ENCODE results near the gene PCBP3.

PCBP3 gene

DNA sequence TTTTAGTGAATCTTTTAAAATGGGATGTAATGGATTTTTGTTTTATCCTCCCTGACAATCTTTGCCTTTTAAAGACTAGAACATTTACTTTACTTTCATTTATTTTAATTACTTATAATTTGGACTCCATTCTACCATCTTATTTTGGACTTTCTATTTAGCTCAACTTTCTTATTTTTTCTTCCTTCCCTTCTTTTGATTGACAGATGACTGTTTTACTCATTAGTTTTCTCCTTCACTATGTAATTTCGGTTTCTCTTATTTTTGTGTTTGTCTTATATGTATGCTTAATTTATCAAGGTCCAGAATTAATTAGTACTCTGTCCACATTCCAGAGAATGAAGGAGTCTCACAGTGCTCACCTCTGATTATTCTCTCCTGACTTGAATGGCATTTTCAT lies 109.9 kb downstream of the PCBP3 start:
- no peak for DNase-seq (ENCODE audit: low spot score)

- DNase-seq (ENCODE audit: low spot score): no peak
Observed at GRCh38 chr21:45756029-45756428, 112.5 kb downstream of the PCBP3 start.

DNA sequence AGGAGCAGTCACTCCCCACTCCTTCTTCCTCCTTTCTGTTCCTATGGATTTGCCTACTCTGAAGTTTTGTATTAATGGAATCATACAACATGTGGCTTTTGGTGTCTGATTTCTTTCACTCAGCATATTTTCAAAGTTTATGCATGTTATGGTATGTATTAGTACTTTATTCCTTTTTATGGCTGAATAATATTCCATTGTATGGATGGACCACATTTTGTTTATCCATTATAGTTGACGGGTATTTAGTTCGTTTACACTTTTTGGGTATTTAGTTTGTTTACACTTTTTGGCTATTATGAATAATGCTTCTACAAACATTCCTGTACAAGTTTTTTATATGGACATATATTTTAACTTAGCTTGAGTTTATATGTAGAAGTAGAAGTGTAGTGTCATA lies 113.1 kb downstream of the PCBP3 start:
- DNase-seq (ENCODE audit: low spot score): no peak

DNA sequence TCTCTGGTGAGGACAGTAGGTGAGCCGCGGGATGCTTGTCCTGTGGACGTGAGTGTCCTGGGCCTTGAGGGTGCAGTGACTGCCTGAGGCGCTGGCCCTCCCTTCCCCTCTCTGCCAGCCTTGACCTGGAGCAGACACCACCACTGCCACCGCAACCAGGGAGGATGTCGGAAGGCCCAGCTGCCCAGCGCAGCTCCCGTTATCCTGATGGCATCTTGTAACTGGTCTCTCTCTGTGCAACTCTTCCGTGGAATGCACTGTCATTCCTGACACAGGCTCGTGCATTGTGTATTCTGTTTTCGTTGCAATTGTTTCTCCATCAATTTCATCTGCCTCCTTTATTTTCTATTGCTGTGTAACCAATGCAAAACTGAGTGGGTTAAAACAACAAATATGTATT lies 118.2 kb downstream of the PCBP3 start:
- no peak for DNase-seq (ENCODE audit: low spot score)

- no peak for DNase-seq (ENCODE audit: low spot score)
Observed at GRCh38 chr21:45763074-45763473, 119.5 kb downstream of the PCBP3 start.

DNA sequence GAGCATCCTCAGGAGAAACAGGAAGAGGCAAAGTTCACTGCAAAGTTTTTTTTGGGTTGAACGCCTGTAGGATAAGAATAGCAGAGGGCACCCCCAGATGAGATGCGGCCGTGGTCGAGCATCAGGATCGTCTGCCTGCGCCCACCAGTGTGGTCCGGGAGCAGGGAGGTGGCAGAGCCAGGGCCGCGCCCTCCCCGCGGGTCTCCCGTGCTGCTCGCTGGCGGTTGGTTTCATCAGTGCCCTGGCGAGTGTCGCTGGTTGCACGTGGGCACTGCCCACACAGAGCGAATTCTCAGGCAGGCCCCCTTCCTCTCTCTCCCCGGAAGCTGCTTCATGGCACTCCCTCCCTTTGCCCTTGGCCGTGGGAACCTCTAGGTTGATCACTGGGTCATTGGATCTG lies 120.0 kb downstream of the PCBP3 start:
- DNase-seq (ENCODE audit: low spot score): no peak

DNA sequence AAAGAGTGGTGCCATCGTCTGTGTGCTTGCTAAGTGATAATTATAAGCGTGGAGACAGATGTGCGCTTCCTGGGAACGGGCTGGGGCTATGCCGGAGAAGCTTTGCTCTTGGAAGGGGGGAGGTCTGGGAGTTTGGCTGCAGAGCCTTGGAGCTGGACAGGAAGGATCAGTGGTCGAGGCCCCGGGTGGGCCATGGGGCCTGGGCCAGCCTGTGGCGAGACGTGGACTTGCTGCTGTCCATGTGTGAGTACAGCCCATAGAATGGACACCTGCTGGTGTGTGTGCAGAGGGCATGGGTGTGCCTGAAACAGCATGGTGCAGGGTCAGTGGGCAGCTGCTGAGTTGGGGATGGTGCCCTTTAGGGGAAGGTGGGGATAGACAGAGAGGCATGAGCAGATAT lies 121.3 kb downstream of the PCBP3 start:
- DNase-seq (ENCODE audit: low spot score): no peak

- DNase-seq (ENCODE audit: low spot score): no peak
Observed at GRCh38 chr21:45765375-45765774, 121.8 kb downstream of the PCBP3 start.

DNA sequence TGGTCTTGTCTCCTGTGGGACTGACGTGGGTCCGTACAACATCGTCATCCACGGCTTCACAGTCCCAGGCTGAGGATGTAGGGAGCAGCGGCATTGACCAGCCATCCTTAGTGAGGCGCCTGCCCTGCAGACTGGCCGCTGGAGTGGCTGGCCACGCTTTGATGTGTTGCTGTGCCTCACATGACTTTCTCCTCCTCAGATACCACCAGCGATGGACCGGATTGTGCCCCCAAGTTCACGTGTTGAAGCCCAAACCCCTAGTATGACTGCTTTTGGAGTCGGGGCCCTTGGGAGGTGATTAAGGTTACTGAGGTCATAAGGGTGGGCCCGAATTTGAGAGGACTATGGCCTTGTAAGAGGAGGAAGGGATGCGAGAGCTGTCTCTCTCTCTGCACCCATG lies 122.5 kb downstream of the PCBP3 start:
- no peak for DNase-seq (ENCODE audit: low spot score)

- no peak for DNase-seq (ENCODE audit: low spot score)
Observed at GRCh38 chr21:45766501-45766900, 123.0 kb downstream of the PCBP3 start.

DNA sequence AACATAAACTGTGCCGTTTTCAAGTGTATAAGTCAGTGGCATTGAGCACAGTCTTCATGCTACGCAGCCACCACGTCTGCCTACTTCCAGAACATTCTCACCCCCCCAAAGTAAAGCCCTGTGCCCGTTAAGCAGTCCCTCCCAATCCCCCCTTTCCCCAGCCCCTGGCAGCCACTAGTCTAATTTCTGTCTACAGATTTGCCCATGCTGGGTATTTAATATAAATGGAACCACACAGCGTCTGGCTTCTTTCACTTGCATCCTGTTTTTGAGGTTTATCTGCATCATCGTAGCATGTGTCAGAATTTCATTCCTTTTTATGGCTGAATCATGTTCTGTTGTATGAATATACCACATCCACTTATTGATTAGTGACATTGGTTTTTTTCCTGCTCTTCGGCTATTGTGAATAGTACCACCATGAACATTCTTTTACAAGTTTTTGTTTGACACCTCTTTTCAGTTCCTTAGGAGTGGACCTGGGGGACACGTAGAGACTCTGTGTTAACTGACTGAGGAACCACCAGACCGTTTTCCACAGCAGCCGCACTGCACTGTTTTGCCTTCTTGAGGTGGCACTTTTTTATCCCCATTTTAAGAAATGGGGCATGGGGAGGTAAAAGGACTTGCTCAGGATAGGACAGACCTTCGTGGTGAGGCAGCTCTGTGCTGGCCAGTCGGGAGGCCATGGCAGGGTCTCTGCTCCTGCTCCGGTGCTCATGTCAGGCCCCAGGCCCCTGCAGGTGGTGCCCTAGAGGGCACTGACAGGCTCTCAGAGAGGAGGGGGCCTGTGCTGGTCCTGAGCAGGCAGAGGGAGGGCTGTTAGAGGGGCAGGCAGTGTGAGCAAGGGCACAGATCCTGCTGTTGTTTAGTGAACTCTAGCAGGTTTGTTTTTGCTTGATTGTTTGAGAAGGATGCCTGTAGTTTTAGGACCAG lies 123.8 kb downstream of the PCBP3 start:
- DNase-seq (ENCODE audit: low spot score): no peak

DNA sequence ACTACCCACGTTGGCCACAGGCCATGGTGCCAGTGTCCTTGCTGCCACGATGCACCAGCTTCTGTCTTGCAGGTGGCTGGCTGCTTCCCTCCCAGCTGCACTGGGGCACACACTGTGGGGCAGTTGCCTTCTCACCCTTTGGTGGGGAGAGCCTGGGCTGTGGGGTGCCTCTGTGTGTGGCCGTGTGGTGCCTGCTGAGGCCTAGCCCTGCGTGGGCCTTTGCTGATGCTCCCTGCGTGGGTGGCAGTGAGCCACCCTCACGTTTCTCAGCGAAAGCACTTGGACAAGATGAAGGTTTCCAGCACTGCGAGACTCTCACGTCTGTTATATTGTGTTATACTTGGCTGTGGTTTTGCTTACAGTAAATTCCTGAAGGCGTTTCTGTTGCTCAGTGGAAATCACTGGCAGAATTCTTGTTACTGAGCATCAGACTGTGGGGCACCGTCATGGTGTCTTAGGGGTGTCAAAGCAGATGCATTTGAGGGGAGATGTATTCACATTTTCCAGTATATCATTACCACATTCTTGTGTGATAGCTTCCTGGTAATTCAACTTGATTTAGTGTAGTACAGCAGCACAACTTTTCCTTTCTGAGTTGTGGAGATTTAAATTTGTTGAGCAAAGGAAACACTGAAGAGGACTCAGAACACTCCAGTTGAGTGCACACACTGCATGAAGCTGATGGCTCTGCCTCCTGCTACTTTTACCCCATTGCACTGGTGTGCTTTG lies 124.7 kb downstream of the PCBP3 start:
- no peak for DNase-seq (ENCODE audit: low spot score)

DNA sequence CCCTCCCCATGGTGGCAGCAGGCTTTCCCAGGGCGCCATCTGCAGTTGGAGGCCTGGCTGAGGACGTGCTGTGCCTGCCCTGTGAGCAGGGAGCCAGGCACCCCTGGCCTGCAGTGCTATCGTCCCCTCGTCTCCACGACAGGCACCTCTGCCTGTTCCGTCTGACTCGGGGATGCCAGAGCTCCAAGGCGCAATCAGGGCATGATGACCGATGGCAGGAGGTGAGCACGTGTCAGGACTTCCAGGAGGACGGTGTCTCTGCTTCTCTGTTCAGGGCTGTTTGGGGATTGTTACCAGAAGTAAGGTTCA lies 125.2 kb downstream of the PCBP3 start:
- DNase-seq (ENCODE audit: low spot score): no peak

DNA sequence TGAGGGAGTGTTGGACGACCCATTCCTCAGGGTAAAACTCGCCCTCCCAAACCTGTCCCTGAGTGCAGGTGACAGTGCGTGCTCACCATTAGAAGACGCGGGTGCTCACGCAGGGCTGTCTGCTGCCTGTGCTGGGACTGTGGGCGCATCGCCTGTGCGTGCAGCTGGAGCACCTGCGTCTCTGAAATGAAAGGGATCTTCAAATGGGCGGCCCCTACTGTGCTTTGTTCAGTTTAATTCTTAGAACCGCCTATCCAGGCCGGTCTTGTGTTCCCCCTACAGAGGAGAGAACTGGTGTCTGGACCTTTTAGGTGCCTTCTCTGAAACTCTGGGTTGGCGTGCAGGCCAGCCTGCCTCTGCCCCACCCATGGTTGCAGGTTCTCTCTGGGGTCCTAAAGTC lies 125.8 kb downstream of the PCBP3 start:
- DNase-seq (ENCODE audit: low spot score): no peak

- DNase-seq (ENCODE audit: low spot score): no peak
Observed at GRCh38 chr21:45769896-45770295, 126.4 kb downstream of the PCBP3 start.

DNA sequence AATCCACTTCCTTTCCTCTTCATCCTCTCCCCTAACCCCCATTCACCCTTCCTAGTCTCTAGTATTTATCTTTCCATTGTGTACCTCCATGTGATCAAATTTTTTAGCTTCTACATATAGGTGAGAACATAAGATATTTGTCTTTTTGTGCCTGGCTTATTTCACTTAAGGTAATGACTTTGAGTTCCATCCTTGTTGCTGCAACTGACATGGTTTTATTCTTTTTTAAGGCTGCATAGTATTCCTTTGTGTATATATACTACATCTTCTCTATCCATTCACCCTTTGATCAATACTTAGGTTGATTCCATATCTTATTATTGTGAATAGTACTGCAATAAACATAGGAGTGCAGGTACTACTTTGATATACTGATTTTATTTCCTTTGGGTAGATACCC lies 128.7 kb downstream of the PCBP3 start:
- DNase-seq (ENCODE audit: low spot score): no peak

- DNase-seq (ENCODE audit: low spot score): no peak
Observed at GRCh38 chr21:45774291-45774690, 130.8 kb downstream of the PCBP3 start.

- DNase-seq (ENCODE audit: low spot score): no peak
Observed at GRCh38 chr21:45776971-45777370, 133.4 kb downstream of the PCBP3 start.

- no peak for DNase-seq (ENCODE audit: low spot score)
Observed at GRCh38 chr21:45778686-45779085, 135.2 kb downstream of the PCBP3 start.

GRCh38 chr21:45779226-45779625 lies 135.7 kb downstream of the PCBP3 start:
- no peak for DNase-seq (ENCODE audit: low spot score)

DNA sequence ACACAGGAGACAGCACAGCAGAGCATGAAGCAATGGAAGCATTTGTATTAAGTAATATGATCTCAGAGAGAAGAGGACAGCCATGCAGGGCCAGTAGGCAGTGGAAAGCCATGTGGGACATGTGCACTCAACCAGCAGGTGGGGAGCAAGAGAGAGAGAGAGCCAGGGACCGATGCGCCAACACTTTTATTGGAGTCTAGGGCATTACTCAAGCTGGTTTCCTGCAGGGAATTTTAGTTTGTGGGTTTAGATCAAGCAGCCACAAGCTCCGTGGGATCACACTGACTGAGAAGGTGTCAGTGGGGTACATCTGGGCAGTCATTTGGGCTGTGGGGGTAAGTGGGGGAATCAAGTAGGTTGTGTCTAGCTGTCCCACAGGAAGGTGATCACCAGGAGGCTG lies 137.1 kb downstream of the PCBP3 start:
- no peak for DNase-seq (ENCODE audit: low spot score)

GRCh38 chr21:45781741-45782140 lies 138.2 kb downstream of the PCBP3 start:
- no peak for DNase-seq (ENCODE audit: low spot score)

DNA sequence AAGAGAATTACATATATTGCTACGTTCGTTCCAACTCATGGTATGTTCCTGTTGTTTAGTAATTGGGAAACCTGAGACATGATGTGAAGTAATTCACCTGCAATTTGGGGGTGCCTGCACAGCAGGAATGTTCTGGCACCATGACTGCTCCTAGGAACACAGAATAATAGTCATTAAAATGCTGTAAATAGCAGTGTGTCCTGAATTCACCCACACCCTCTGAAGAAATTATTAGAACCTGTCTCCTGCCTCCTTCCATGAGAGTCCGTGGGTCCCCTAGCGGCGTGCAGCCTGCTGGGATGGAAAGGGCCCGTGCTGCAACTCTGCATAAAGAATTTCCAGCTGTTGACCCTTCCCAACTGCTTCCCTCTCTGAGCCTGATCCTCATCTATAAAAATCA lies 143.1 kb downstream of the PCBP3 start:
- no peak for DNase-seq (ENCODE audit: low spot score)

GRCh38 chr21:45787371-45787770 lies 143.8 kb downstream of the PCBP3 start:
- no peak for DNase-seq (ENCODE audit: low spot score)

All from hepatic stellate cell (primary cell).